ENCODE measurements around the gene MAP7. TPM values are rescaled to one million over a fixed set of nuclear protein-coding genes. Genes with fewer than 3 reads are reported as not detected.

Gene MAP7
- total RNA-seq, 4 donors from 2014 or later, result 18.3 to 33.0 (median 28.2) TPM

DNA sequence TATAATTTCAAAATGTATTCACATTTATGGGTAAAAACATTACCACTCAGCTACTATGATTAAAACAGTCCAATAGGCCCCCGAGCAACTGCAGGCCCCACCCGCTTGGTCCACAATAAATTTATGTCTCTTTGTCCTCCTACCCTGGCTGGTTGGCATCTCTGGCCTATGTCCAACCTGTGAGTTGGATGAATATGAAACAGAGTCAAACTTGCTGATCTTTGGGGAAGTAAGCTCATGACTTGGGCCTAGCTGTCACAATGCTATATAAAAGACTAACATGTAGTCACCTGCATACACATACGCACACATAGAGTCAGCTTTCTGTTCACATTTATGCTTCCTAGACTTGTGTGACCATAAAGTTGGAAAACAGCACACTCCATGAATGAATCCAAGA, 20.5 kb downstream of the MAP7 start:
- Histone ChIP-seq H3K4me1 (peaks cover 0 to 44% (median 11%) of the 10 kb centered on the region in 3 donors), H3K36me3 (no peaks in the 10 kb centered on the region), H3K27ac (peak overlapping the region in 1 of 4 donors; percentile 55), H3K9me3 (no peaks in the 10 kb centered on the region), H3K4me3 (no peak overlapping the region), H3K27me3 (no peaks in the 10 kb centered on the region)
- TF ChIP-seq, protein P1, sequence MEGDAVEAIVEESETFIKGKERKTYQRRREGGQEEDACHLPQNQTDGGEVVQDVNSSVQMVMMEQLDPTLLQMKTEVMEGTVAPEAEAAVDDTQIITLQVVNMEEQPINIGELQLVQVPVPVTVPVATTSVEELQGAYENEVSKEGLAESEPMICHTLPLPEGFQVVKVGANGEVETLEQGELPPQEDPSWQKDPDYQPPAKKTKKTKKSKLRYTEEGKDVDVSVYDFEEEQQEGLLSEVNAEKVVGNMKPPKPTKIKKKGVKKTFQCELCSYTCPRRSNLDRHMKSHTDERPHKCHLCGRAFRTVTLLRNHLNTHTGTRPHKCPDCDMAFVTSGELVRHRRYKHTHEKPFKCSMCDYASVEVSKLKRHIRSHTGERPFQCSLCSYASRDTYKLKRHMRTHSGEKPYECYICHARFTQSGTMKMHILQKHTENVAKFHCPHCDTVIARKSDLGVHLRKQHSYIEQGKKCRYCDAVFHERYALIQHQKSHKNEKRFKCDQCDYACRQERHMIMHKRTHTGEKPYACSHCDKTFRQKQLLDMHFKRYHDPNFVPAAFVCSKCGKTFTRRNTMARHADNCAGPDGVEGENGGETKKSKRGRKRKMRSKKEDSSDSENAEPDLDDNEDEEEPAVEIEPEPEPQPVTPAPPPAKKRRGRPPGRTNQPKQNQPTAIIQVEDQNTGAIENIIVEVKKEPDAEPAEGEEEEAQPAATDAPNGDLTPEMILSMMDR (IDR thresholded peaks at IDR 0.05), result no peak
- no peak for TF ChIP-seq POLR2A (IDR thresholded peaks at IDR 0.05)
- intact Hi-C loops (cut with DNase I), result no loop called here
- 29 to 71% methylated on average over 3 of the region's 3 CpGs for WGBS, 2 donors
- DNase-seq, result no peak

DNA sequence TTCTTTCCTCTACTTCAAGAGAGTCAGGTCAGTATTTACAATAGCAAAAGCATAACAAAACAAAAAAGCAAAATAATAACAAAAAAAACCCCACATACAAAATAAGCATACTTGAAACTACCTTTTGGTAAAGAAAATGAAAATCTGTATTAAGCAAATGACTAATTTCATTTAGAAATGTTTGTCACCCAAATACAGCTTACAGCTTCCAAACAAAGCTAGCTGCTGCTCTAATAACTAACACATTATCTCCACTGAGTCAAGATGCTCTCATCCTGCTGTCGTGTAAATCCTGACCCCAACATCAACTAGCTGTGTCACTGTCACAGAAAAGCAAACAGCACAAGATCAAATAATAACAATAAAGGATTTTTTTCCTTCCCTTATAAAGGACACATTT, 21.7 kb downstream of the MAP7 start:
- Histone ChIP-seq H3K9me3 (no peaks in the 10 kb centered on the region), H3K27ac (no peak overlapping the region), H3K27me3 (no peaks in the 10 kb centered on the region), H3K4me3 (no peak overlapping the region), H3K36me3 (no peaks in the 10 kb centered on the region), H3K4me1 (peaks cover 0 to 44% (median 11%) of the 10 kb centered on the region in 3 donors)
- WGBS, 2 donors, result 65 to 82% methylated on average over 1 of the region's 1 CpG
- DNase-seq, result no peak
- intact Hi-C loops (cut with DNase I), result no loop called here
- no peak for TF ChIP-seq POLR2A (IDR thresholded peaks at IDR 0.05)
- TF ChIP-seq, protein P1 (IDR thresholded peaks at IDR 0.05), result no peak

GRCh38 chr6:136527831-136528230, 22.4 kb downstream of the MAP7 start:
- DNase-seq, result no peak
- no peaks in the 10 kb centered on the region for H3K9me3 ChIP-seq
- WGBS, 2 donors, result 43 to 63% methylated on average over 6 of the region's 6 CpGs
- H3K27me3 ChIP-seq, result no peaks in the 10 kb centered on the region
- H3K4me3 ChIP-seq, result no peak overlapping the region
- no peak for TF ChIP-seq POLR2A (IDR thresholded peaks at IDR 0.05)
- TF ChIP-seq, protein P1 (IDR thresholded peaks at IDR 0.05), result no peak
- intact Hi-C loops (cut with DNase I), result no loop called here
- H3K36me3 ChIP-seq, result no peaks in the 10 kb centered on the region
- no peak overlapping the region for H3K27ac ChIP-seq
- peaks cover 0 to 44% (median 11%) of the 10 kb centered on the region in 3 donors for H3K4me1 ChIP-seq

- H3K9me3 ChIP-seq, result no peaks in the 10 kb centered on the region
- H3K27me3 ChIP-seq, result no peaks in the 10 kb centered on the region
- no peak for TF ChIP-seq POLR2A (IDR thresholded peaks at IDR 0.05)
- TF ChIP-seq, protein P1 (IDR thresholded peaks at IDR 0.05), result no peak
- intact Hi-C loops (cut with DNase I), result no loop called here
- H3K4me3 ChIP-seq, result no peak overlapping the region
- 44 to 49% methylated on average over 4 of the region's 4 CpGs for WGBS, 2 donors
- no peak for DNase-seq
- peak overlapping the region in 1 of 4 donors; percentile 35 for H3K27ac ChIP-seq
- H3K4me1 ChIP-seq, result peaks cover 0 to 44% (median 11%) of the 10 kb centered on the region in 3 donors
- H3K36me3 ChIP-seq, result no peaks in the 10 kb centered on the region
These were observed 23.3 kb downstream of the MAP7 start for GRCh38 chr6:136526937-136527336.

GRCh38 chr6:136526196-136526930, 23.9 kb downstream of the MAP7 start:
- intact Hi-C loops (cut with DNase I), result no loop called here
- no peaks in the 10 kb centered on the region for H3K27me3 ChIP-seq
- TF ChIP-seq POLR2A (IDR thresholded peaks at IDR 0.05), result no peak
- TF ChIP-seq, protein P1 (IDR thresholded peaks at IDR 0.05), result peak in 3 of 6 experiments; percentile 24 to 53 (median 39)
- WGBS, 2 donors, result 5 to 28% methylated on average over 10 to 11 of the region's 16 CpGs
- peak overlapping the region in 1 of 4 donors; percentile 35 for H3K27ac ChIP-seq
- no peaks in the 10 kb centered on the region for H3K9me3 ChIP-seq
- no peak for DNase-seq
- peaks cover 0 to 44% (median 11%) of the 10 kb centered on the region in 3 donors for H3K4me1 ChIP-seq
- H3K36me3 ChIP-seq, result no peaks in the 10 kb centered on the region
- peak overlapping the region in 1 of 4 donors; percentile 19 for H3K4me3 ChIP-seq

Data from esophagus squamous epithelium (tissue), 5 donors.